Right lobe of liver (tissue), 4 donors: ENCODE data around the gene NFIA.

Experiments
- POLR2A ChIP-seq: fragments of 450-650 bp; IDR thresholded peaks from one replicate; pipeline ENCODE4 v1.6.1; 2017; ENCODE audit warnings: antibody characterized with exemption, mild to moderate bottlenecking
- TF ChIP-seq, protein P1 (sequence below), 4 donors: fragments of 200-600 bp in 3 of 4; fragments of 450-650 bp in 1 of 4; IDR thresholded peaks; one replicate each; pipeline versions ENCODE4 v1.5.1 to v1.8.0; 2016 to 2022; ENCODE audit warnings: antibody characterized with exemption in 4 of 4, mild to moderate bottlenecking in 2 of 4
- donor health status: DM: no; HTN: no; CAD: no.
- donor health status: DM: no; HTN: no; CAD: no.
- donor health status: DM: no; HTN: yes; CAD: no.

- no peak for TF ChIP-seq POLR2A
- TF ChIP-seq, protein P1, sequence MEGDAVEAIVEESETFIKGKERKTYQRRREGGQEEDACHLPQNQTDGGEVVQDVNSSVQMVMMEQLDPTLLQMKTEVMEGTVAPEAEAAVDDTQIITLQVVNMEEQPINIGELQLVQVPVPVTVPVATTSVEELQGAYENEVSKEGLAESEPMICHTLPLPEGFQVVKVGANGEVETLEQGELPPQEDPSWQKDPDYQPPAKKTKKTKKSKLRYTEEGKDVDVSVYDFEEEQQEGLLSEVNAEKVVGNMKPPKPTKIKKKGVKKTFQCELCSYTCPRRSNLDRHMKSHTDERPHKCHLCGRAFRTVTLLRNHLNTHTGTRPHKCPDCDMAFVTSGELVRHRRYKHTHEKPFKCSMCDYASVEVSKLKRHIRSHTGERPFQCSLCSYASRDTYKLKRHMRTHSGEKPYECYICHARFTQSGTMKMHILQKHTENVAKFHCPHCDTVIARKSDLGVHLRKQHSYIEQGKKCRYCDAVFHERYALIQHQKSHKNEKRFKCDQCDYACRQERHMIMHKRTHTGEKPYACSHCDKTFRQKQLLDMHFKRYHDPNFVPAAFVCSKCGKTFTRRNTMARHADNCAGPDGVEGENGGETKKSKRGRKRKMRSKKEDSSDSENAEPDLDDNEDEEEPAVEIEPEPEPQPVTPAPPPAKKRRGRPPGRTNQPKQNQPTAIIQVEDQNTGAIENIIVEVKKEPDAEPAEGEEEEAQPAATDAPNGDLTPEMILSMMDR (IDR thresholded peaks at IDR 0.05), result no peak
Measured at GRCh38 chr1:61186753-61187152, 104.4 kb downstream of the NFIA start.
